ENCODE measurements around the gene CLDND2. TPM values are rescaled to one million over a fixed set of nuclear protein-coding genes. Genes with fewer than 3 reads are reported as not detected.
A peak's percentile ranks its signal among the peaks of the same experiment; 100 is the strongest.
"Not testable (repeated sequence)": the region's sequence is repeated elsewhere in the genome, so short reads cannot be mapped to it uniquely, and the experiment has no call there.

Gene CLDND2
- total and polyA plus RNA-seq, 2 experiments from 2014 or later = 7.7 TPM; not detected in 1

- TF ChIP-seq, protein P1, sequence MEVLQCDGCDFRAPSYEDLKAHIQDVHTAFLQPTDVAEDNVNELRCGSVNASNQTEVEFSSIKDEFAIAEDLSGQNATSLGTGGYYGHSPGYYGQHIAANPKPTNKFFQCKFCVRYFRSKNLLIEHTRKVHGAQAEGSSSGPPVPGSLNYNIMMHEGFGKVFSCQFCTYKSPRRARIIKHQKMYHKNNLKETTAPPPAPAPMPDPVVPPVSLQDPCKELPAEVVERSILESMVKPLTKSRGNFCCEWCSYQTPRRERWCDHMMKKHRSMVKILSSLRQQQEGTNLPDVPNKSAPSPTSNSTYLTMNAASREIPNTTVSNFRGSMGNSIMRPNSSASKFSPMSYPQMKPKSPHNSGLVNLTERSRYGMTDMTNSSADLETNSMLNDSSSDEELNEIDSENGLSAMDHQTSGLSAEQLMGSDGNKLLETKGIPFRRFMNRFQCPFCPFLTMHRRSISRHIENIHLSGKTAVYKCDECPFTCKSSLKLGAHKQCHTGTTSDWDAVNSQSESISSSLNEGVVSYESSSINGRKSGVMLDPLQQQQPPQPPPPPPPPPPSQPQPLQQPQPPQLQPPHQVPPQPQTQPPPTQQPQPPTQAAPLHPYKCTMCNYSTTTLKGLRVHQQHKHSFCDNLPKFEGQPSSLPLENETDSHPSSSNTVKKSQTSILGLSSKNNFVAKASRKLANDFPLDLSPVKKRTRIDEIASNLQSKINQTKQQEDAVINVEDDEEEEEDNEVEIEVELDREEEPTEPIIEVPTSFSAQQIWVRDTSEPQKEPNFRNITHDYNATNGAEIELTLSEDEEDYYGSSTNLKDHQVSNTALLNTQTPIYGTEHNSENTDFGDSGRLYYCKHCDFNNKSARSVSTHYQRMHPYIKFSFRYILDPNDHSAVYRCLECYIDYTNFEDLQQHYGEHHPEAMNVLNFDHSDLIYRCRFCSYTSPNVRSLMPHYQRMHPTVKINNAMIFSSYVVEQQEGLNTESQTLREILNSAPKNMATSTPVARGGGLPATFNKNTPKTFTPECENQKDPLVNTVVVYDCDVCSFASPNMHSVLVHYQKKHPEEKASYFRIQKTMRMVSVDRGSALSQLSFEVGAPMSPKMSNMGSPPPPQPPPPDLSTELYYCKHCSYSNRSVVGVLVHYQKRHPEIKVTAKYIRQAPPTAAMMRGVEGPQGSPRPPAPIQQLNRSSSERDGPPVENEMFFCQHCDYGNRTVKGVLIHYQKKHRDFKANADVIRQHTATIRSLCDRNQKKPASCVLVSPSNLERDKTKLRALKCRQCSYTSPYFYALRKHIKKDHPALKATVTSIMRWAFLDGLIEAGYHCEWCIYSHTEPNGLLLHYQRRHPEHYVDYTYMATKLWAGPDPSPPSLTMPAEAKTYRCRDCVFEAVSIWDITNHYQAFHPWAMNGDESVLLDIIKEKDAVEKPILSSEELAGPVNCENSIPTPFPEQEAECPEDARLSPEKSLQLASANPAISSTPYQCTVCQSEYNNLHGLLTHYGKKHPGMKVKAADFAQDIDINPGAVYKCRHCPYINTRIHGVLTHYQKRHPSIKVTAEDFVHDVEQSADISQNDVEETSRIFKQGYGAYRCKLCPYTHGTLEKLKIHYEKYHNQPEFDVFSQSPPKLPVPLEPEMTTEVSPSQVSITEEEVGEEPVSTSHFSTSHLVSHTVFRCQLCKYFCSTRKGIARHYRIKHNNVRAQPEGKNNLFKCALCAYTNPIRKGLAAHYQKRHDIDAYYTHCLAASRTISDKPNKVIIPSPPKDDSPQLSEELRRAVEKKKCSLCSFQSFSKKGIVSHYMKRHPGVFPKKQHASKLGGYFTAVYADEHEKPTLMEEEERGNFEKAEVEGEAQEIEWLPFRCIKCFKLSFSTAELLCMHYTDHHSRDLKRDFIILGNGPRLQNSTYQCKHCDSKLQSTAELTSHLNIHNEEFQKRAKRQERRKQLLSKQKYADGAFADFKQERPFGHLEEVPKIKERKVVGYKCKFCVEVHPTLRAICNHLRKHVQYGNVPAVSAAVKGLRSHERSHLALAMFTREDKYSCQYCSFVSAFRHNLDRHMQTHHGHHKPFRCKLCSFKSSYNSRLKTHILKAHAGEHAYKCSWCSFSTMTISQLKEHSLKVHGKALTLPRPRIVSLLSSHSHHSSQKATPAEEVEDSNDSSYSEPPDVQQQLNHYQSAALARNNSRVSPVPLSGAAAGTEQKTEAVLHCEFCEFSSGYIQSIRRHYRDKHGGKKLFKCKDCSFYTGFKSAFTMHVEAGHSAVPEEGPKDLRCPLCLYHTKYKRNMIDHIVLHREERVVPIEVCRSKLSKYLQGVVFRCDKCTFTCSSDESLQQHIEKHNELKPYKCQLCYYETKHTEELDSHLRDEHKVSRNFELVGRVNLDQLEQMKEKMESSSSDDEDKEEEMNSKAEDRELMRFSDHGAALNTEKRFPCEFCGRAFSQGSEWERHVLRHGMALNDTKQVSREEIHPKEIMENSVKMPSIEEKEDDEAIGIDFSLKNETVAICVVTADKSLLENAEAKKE (CRISPR knock-in tag; IDR thresholded peaks at IDR 0.05) = no peak
Observed at GRCh38 chr19:51399231-51399630, 30.4 kb upstream of the CLDND2 start (continued).

DNA sequence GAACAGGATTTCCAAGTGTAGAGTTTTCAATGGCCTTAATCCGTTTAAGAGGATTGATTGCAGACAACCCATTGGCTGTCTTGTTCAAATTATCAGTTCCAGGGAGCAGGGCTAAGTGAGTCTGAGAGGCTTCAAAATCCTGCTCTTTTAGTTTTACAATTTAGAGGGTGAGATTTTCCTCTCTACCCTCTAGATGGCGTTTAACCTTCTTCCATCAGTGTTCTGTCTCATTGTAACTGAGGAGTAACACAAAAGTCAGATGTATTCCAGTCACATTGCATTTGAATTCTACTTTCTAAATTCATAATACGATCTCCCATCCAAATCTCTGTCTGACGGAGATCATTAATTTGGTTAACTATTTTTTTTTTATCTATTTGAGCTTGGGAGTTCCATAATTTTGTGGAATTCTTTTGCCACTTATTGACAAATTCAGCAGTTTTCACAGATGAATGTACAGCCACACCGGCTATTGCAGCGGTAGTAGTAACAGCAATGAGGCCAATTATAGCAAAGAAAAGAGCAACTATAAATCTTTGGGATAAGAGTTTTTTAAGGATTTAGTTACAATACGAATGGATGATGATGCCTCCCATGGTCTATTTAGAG is 29.4 kb upstream of the CLDND2 start:
- peaks cover 29% of the 10 kb centered on the region for H3K9me3 Mint-ChIP-seq
- Histone ChIP-seq H3K79me2 (replicated peaks; ENCODE audit: insufficient read depth) (peaks cover 11% of the 10 kb centered on the region; the same call in 1 of the 2 replicates), H3K36me3 (ENCODE audit: insufficient read depth) (peaks cover 12% of the 10 kb centered on the region), H3K9me2 (ENCODE audit: insufficient read depth) (no peaks in the 10 kb centered on the region), H3K4me1 (ENCODE audit: insufficient read depth) (0 out of 2 replicates have a peak, but pooled peaks cover 8% of the 10 kb centered on the region), H3K4me3 (no peak overlapping the region), H3K27ac (ENCODE audit: low read depth) (no peak overlapping the region), H4K20me1 (replicated peaks; ENCODE audit: insufficient read depth) (no peaks in the 10 kb centered on the region), H3K4me2 (no peak overlapping the region), H2AFZ (no peak overlapping the region), H3K27me3 (ENCODE audit: insufficient read depth) (no peaks in the 10 kb centered on the region), H3F3A (replicated peaks; ENCODE audit: low read depth) (0 out of 2 replicates have a peak, but pooled peaks cover 3% of the 10 kb centered on the region)
- peaks cover 42% of the 10 kb centered on the region for H3K36me3 Mint-ChIP-seq (ENCODE audit: low read depth)
- TF ChIP-seq, protein P2, sequence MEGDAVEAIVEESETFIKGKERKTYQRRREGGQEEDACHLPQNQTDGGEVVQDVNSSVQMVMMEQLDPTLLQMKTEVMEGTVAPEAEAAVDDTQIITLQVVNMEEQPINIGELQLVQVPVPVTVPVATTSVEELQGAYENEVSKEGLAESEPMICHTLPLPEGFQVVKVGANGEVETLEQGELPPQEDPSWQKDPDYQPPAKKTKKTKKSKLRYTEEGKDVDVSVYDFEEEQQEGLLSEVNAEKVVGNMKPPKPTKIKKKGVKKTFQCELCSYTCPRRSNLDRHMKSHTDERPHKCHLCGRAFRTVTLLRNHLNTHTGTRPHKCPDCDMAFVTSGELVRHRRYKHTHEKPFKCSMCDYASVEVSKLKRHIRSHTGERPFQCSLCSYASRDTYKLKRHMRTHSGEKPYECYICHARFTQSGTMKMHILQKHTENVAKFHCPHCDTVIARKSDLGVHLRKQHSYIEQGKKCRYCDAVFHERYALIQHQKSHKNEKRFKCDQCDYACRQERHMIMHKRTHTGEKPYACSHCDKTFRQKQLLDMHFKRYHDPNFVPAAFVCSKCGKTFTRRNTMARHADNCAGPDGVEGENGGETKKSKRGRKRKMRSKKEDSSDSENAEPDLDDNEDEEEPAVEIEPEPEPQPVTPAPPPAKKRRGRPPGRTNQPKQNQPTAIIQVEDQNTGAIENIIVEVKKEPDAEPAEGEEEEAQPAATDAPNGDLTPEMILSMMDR (conservative IDR thresholded peaks at IDR 0.05; ENCODE audit: low read depth in 2 of 2) = peak; percentile 58 to 61
- no peak for TF ChIP-seq JUNB (IDR thresholded peaks at IDR 0.05; ENCODE audit: unreplicated experiment)
- 0 out of 3 replicates have a peak, but pooled peaks have one; percentile 4 for ATAC-seq
- H3K4me1 Mint-ChIP-seq = peaks cover 15% of the 10 kb centered on the region
- H3K4me3 Mint-ChIP-seq = no peak overlapping the region
- peak; percentile 70 for DNase-seq (ENCODE audit: low spot score)
- peaks cover 4% of the 10 kb centered on the region for H3K27me3 Mint-ChIP-seq (ENCODE audit: insufficient read depth, low read depth, poor library complexity)
- H3K27ac Mint-ChIP-seq = no peak overlapping the region

GRCh38 chr19:51397453-51397852 is 28.6 kb upstream of the CLDND2 start:
- peaks cover 11% of the 10 kb centered on the region; the same call in 1 of the 2 replicates for H3K79me2 ChIP-seq (replicated peaks; ENCODE audit: insufficient read depth)
- H3K27ac ChIP-seq (ENCODE audit: low read depth); ATAC-seq; DNase-seq (ENCODE audit: low spot score); H3K36me3 ChIP-seq (ENCODE audit: insufficient read depth); H3K27ac Mint-ChIP-seq; H3K4me1 ChIP-seq (ENCODE audit: insufficient read depth); H3K27me3 ChIP-seq (ENCODE audit: insufficient read depth); H4K20me1 ChIP-seq (replicated peaks; ENCODE audit: insufficient read depth); H2AFZ ChIP-seq; H3K27me3 Mint-ChIP-seq (ENCODE audit: insufficient read depth, low read depth, poor library complexity); H3K4me3 ChIP-seq; H3F3A ChIP-seq (replicated peaks; ENCODE audit: low read depth); H3K4me2 ChIP-seq; H3K4me3 Mint-ChIP-seq; H3K9me2 ChIP-seq (ENCODE audit: insufficient read depth): not testable (repeated sequence)
- Mint-ChIP-seq H3K4me1 (peaks cover 15% of the 10 kb centered on the region), H3K9me3 (peaks cover 22% of the 10 kb centered on the region), H3K36me3 (ENCODE audit: low read depth) (peaks cover 35% of the 10 kb centered on the region)

Data from GM23338 (cell line).